Dedifferentiated amniotic fluid mesenchymal stem cell (primary cell): ENCODE results near the gene MUC22.
"Not testable (repeated sequence)": the region's sequence is repeated elsewhere in the genome, so short reads cannot be mapped to it uniquely, and the experiment has no call there.

Experiments
- DNase-seq: peaks from one replicate; pipeline ENCODE4 v3.0.0-alpha.2; 2016; ENCODE audit errors: extremely low spot score

Gene MUC22

GRCh38 chr6:31010393-31011060 is at the start of gene MUC22:
MUC22 (plus strand) TSS chr6:31010474; CDS start chr6:31010707, 233 bp downstream.
- DNase-seq = peak; percentile 31

DNA sequence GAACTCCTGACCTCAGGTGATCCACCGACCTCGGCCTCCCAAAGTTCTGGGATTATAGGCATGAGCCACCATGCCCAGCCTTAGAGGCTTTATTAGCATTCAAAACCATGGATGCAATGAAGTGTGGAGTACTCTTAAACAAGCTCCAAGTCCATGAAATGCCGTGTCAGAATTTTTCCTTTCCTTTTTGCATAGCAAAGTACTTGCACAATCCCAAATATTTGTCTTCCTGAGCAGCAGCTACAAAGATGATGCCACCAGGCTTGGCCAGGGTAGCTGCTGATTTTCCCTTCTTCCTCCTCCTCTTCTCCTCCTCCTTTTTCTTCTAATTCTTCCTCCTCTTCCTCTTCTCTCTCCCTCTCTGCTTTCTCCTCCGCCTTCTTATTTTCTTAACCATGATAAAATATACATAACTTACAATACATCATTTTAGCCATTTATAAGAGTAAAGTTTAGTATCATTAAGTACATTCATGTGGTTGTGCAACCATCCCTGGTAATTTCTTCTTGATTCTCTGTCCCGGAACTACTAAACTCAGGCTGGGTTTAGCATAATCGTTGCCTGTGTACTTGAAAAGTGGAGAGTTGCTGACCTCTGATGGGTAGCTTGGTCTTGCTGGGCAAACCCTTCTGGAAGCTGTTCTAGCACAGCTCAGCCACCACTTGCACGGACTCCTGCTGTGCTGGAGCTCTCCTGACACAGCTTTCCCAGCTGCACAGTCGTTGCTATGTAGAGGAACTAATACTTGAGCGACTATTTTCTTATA is 49.2 kb upstream of the MUC22 start:
- peak; percentile 66 for DNase-seq

GRCh38 chr6:30962716-30963115 is 47.6 kb upstream of the MUC22 start:
- DNase-seq = no peak

GRCh38 chr6:30963641-30964040 is 46.6 kb upstream of the MUC22 start:
- no peak for DNase-seq

DNA sequence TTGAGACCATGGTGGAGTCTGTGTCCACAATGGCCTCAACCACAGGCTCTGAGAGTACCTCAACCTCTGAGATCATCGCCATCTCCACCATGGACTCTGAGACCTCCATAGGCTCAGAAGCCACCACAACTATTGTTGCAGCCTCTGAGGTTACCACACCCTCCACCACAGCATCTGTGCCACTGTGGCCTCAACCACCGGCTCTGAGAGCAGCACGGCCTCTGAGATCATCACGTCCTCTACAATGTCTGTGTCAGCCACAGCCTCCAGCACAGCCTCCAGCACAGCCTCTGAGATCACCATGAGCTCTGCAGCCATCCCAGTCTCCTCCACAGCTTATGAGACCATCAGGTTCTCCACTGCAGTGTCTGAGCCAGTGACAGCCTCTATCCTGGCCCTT is 46.2 kb upstream of the MUC22 start:
- no peak for DNase-seq

- no peak for DNase-seq
These were observed 45.1 kb upstream of the MUC22 start for GRCh38 chr6:30965140-30965601.

DNA sequence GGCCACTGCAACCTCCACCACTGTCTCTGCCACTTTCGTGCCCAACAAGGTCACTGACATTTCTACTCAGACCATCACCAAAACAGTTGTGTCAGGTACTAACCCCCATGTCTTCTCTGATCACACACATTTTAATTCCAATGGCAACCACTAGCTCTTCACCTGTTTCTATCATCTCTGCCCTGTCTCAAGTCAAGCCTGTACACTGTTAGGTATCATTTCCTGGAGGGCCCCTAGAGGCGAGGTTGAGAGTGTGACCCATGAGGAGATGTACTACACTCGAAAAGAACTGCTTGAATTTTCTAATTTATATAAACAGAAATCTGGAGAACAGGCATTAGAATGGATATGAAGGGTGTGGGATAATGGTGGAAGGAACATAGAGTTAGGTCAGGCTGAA is 44.1 kb upstream of the MUC22 start:
- no peak for DNase-seq

DNA sequence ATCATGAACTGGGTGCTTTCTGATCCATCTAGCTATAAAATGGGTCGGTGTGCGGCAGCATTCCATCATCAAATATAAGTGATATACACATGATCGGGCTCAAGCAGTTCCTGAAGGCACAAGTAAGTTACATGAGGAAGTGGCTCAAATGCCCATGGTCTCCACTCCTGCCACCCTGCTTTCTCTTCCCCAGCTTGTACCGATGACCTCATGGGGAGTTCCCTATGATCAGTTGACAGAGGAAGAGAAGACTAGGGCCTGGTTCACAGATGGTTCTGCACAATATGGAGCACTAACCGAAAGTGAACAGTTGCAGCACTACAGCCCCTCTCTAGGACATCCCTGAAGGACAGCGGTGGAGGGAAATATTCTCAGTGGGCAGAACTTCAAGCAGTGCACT is 41.1 kb upstream of the MUC22 start:
- DNase-seq = not testable (repeated sequence)

DNA sequence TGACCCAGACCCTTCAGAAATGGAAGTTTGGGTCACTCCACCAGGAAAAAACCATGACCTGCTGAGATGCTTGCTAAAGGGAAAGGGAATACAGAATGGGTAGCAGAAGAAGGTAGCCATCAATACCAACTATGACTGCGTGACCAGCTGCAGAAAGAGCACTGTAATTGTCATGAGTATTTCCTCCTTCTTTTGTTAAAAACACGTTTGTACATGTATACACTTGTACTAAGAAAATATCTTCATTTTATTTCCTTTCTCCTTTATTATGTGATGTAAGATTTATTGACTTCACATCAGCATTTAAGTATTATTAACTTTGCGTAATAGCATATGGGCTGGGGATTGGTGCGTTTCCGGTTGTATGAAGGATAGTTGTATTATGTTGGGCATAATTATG is 39.3 kb upstream of the MUC22 start:
- DNase-seq = no peak

- DNase-seq = no peak
These were observed 37.5 kb upstream of the MUC22 start for GRCh38 chr6:30972816-30973215.

DNA sequence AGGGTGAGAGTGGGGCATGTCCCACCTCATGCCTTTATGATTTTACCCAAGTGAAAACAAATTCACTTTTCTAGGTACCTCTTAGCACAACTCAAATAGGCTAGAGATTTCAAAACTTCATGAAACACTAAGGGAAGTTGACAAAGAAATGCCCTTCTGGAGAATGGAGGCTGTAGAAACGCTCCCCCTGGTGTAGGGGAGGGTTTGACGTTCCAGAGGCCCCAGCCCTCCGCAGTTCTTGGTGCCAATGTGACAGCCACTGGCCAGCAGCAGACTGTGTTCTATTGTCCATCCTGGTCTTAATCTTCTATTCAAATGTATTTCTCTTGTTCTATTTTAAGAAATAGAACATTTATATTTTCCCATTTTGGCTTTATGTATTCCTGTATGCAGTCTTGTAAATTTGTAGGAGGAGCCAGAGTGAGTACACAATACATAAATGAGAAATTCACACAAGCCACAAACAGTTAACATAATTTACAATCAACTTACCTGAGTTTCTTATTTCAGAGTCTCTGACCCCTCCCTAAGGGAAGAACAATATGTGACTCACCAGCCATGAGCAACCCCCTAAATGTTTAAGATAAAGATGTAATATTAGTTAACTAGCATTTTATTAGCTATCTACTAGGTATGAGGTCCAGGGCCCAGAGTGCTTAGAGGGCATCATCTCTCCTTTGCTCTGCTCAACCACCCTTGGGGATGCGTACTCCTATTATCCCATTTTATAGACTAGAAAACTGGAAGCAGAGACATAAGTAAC is 35.6 kb upstream of the MUC22 start:
- DNase-seq = no peak

DNA sequence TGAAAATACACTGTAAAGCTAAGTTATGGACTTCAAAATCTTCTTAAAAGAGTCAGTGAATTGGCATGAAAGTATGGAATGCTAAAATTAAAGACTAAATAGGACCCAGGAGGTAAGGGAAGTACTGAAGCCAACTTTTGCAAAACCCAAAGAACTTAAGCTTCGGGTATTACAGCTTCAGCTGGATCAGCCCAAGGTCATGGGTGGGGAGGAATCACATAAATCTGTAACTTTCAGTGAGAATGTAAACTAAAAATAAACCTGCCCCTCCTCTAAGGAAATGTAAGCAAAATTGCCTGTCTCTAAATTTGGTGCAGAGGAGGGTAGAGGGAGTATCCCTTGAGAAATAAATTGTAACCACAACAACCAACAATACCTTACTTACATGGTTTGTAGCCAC is 31.1 kb upstream of the MUC22 start:
- peak; percentile 62 for DNase-seq

DNA sequence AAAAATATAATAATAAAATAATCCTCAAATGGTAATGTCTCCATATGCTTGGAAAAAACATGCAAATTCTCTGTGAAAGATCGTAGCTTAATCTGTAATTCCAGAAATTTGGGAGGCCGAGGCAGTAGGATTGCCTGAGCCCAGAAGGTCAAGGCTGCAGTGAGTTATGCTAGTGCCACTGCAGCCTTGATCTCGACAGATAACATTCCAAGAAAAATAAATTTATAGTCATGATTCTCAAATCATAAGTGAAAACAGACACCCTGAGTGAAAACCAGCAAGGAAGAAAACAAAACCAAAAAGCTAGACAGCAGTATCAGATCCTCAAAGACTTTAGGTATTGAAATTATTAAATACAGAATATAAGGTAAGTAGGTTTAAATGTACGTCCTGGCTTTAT is 30.6 kb upstream of the MUC22 start:
- DNase-seq = no peak

DNA sequence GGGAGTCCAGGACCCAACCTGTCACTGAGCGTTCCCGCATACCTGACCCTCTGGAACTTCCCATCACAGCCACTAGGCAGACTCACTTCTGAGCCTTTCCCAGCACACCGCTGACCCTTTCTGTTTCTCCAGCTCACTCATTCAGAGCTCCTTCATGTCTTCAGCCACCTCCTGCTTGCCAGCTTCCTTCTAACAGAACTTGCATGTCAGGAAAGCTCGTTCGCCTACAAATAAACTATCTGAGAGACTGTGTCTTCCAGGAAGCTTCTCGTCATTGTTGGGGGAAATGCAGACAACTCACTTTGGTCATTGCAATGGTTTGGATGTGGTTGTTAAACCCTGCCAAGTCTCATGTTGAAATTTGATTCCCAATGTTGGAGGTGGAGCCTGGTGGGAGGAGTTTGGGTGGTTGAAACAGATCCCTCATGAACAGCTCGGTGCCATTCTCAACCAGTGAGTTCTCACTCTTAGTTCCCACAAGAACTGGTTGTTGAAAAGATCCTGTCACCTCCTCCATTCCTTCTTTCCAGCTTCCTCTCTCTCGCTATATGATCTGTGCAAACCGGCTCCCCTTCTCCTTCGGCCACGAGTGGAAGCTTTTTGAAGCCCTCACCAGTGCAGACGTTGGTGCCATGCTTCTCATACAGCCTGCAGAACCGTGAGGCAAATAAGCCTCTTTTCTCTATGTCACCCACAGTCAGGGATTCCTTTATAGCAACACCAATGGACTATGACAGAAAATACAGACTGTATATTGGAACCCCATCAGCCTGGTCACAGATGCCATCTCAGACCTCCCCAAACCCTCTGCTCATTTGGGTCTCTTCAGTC is 28.1 kb upstream of the MUC22 start:
- peak; percentile 57 for DNase-seq

DNA sequence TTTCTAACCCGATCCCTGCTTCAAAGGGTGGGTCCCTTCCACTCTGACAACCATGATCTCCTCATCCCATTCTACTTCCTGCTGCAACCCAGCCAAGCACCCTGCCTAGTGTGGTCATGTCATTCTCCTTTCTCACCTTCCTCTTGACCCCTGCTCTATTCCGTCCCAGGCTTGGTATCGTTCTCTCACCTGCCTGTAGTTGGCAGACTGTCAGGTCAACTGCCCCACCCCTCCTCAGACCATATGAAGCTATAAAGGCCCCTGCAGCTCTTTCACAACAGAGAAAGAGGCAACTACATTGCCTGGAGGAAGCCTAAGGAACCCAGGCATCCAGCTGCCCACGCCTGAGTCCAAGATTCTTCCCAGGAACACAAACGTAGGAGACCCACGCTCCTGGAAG is 26.8 kb upstream of the MUC22 start, which contains the start of gene MUC21:
Gene MUC21 (plus strand): TSS at position 280 of the 400 bp plus-strand sequence. CDS start 241 bp downstream, outside the sequence.
- no peak for DNase-seq

- no peak for DNase-seq
These were observed 24.8 kb upstream of the MUC22 start for GRCh38 chr6:30985490-30985889.

- DNase-seq = no peak
These were observed 23.0 kb upstream of the MUC22 start for GRCh38 chr6:30987304-30987703.

DNA sequence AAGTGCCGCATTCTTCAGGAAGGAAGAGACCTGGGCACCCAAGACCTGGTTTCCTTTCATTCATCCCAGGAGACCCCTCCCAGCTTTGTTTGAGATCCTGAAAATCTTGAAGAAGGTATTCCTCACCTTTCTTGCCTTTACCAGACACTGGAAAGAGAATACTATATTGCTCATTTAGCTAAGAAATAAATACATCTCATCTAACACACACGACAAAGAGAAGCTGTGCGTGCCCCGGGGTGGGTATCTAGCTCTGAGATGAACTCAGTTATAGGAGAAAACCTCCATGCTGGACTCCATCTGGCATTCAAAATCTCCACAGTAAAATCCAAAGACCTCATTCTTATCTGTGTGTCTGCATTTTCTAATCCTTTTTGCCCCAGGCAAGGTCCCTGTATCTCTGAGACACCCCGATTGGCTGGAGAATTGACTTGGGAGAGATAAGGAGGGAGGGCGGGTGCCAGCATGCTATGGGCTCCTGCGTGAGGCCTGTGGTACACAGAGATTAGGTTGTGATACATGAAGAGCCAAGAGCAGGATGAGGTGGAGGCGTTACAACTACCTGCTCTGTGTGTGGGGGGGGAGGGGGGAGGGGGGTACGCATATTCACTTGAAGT is 22.0 kb upstream of the MUC22 start:
- no peak for DNase-seq

GRCh38 chr6:30990422-30991086 is 19.7 kb upstream of the MUC22 start:
- DNase-seq = no peak

DNA sequence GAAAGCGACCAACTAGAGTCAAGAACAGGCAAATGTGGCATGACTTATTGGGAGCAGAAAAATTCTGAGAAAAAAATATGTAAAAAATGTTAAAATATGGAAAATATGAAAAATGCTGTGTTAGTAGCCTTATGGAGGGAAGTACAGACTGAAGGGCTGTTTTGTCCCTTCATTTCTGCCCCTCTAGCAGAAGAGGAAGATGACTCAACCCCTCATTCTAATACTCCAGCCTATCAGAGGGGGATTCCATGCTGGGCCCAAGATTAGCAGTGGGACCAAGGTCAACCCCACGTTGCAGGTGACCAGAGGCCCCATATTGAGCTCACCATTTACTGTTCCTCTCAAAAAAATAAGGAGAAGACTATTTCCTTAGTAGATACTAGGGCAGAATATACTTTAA is 18.4 kb upstream of the MUC22 start:
- no peak for DNase-seq

- no peak for DNase-seq
These were observed 13.0 kb upstream of the MUC22 start for GRCh38 chr6:30997301-30997700.
